Activated CD4-positive, alpha-beta memory T cell treated with anti-CD3 and anti-CD28 coated beads for 36 hours (primary cell): ENCODE measurements around the gene MARCHF10. TPM values are rescaled to one million over a fixed set of nuclear protein-coding genes. Genes with fewer than 3 reads are reported as not detected.

Experiments
- CTCF ChIA-PET: fragments of 350-600 bp; sonication (Branson Sonifier 250); formaldehyde crosslinking; loops from one replicate; lab custom pipeline; 2021; ENCODE audit warnings: antibody characterized with exemption, inconsistent platforms; lab: Charles Lee
- POLR2A ChIA-PET: fragments of 350-600 bp; sonication (Branson Sonifier 250); formaldehyde crosslinking; loops from one replicate; lab custom pipeline; 2021; ENCODE audit warnings: antibody characterized with exemption; lab: Charles Lee
- DNase-seq: peaks from one replicate; pipeline ENCODE4 v3.0.0-alpha.2; 2020
- H3K27ac Mint-ChIP-seq: one replicate; pipeline ENCODE4 v1.8.0; 2021; ENCODE audit warnings: mixed read lengths
- H3K27me3 Mint-ChIP-seq: one replicate; pipeline ENCODE4 v1.8.0; 2021; ENCODE audit warnings: mixed read lengths
- H3K36me3 Mint-ChIP-seq: one replicate; pipeline ENCODE4 v1.8.0; 2021; ENCODE audit warnings: mixed read lengths
- H3K4me1 Mint-ChIP-seq: one replicate; pipeline ENCODE4 v1.8.0; 2021; ENCODE audit warnings: low read depth, mixed read lengths
- H3K4me3 Mint-ChIP-seq: one replicate; pipeline ENCODE4 v1.8.0; 2021; ENCODE audit warnings: mild to moderate bottlenecking, mixed read lengths
- H3K9me3 Mint-ChIP-seq: one replicate; pipeline ENCODE4 v1.8.0; 2021; ENCODE audit warnings: mixed read lengths
- intact Hi-C: fragments of 100-400 bp; cut with micrococcal nuclease; formaldehyde crosslinking; loops from one replicate; pipeline ENCODE4 v1.15.1; 2023
- total RNA-seq, 2 experiments: library from RNA; stranded (reverse); gene quantifications; one replicate each; pipeline ENCODE4 v1.2.3, GENCODE V29; 2021

The MARCHF10 gene
- total RNA-seq, 2 experiments from 2014 or later = not detected

- H3K27ac Mint-ChIP-seq = no peak overlapping the region
- no peaks in the 10 kb centered on the region for H3K36me3 Mint-ChIP-seq
- no peak for DNase-seq
- H3K4me3 Mint-ChIP-seq = no peak overlapping the region
- intact Hi-C loops = no loop called here
- CTCF ChIA-PET = no interaction called here
- no peaks in the 10 kb centered on the region for H3K4me1 Mint-ChIP-seq
- H3K9me3 Mint-ChIP-seq = no peaks in the 10 kb centered on the region
- peaks cover 8% of the 10 kb centered on the region for H3K27me3 Mint-ChIP-seq
- POLR2A ChIA-PET = no interaction called here
These were observed 52.8 kb downstream of the MARCHF10 start for GRCh38 chr17:62755141-62755851.

GRCh38 chr17:62754631-62755030 is 53.5 kb downstream of the MARCHF10 start:
- H3K27ac Mint-ChIP-seq = no peak overlapping the region
- H3K27me3 Mint-ChIP-seq = peaks cover 3% of the 10 kb centered on the region
- DNase-seq = no peak
- intact Hi-C loops = no loop called here
- no peaks in the 10 kb centered on the region for H3K36me3 Mint-ChIP-seq
- no peak overlapping the region for H3K4me3 Mint-ChIP-seq
- no peaks in the 10 kb centered on the region for H3K9me3 Mint-ChIP-seq
- ChIA-PET CTCF (no interaction called here), POLR2A (no interaction called here)
- no peaks in the 10 kb centered on the region for H3K4me1 Mint-ChIP-seq

GRCh38 chr17:62753562-62753961 is 54.6 kb downstream of the MARCHF10 start:
- Mint-ChIP-seq H3K27ac (no peak overlapping the region), H3K27me3 (peaks cover 3% of the 10 kb centered on the region), H3K9me3 (no peaks in the 10 kb centered on the region), H3K4me1 (no peaks in the 10 kb centered on the region), H3K36me3 (no peaks in the 10 kb centered on the region), H3K4me3 (no peak overlapping the region)
- ChIA-PET CTCF (interaction anchor here (0.6 kb wide), 1 partner anchor 26 kb away, joined by 3 read pairs; no protein-coding TSS in a partner anchor), POLR2A (no interaction called here)
- DNase-seq = no peak
- intact Hi-C loops = no loop called here

- no peaks in the 10 kb centered on the region for H3K36me3 Mint-ChIP-seq
- H3K9me3 Mint-ChIP-seq = no peaks in the 10 kb centered on the region
- H3K27ac Mint-ChIP-seq = no peak overlapping the region
- no peak overlapping the region for H3K4me3 Mint-ChIP-seq
- ChIA-PET POLR2A (no interaction called here), CTCF (interaction anchor here (0.5 kb wide), 1 partner anchor 492 kb away, joined by 3 read pairs; no protein-coding TSS in a partner anchor)
- H3K4me1 Mint-ChIP-seq = no peaks in the 10 kb centered on the region
- DNase-seq = no peak
- peaks cover 3% of the 10 kb centered on the region for H3K27me3 Mint-ChIP-seq
- intact Hi-C loops = no loop called here
These were observed 56.9 kb downstream of the MARCHF10 start for GRCh38 chr17:62751060-62751691.

GRCh38 chr17:62750631-62751051 is 57.5 kb downstream of the MARCHF10 start:
- Mint-ChIP-seq H3K4me3 (no peak overlapping the region), H3K27me3 (peaks cover 6% of the 10 kb centered on the region), H3K27ac (no peak overlapping the region), H3K9me3 (no peaks in the 10 kb centered on the region), H3K4me1 (no peaks in the 10 kb centered on the region), H3K36me3 (no peaks in the 10 kb centered on the region)
- ChIA-PET POLR2A (no interaction called here), CTCF (no interaction called here)
- intact Hi-C loops = no loop called here
- DNase-seq = no peak

- no peaks in the 10 kb centered on the region for H3K4me1 Mint-ChIP-seq
- no peak for DNase-seq
- no peak overlapping the region for H3K4me3 Mint-ChIP-seq
- intact Hi-C loops = no loop called here
- H3K36me3 Mint-ChIP-seq = no peaks in the 10 kb centered on the region
- H3K9me3 Mint-ChIP-seq = no peaks in the 10 kb centered on the region
- ChIA-PET CTCF (no interaction called here), POLR2A (no interaction called here)
- no peak overlapping the region for H3K27ac Mint-ChIP-seq
- peaks cover 9% of the 10 kb centered on the region for H3K27me3 Mint-ChIP-seq
These were observed 58.2 kb downstream of the MARCHF10 start for GRCh38 chr17:62749926-62750325.

- intact Hi-C loops = no loop called here
- no peak overlapping the region for H3K27ac Mint-ChIP-seq
- no peaks in the 10 kb centered on the region for H3K36me3 Mint-ChIP-seq
- no peak overlapping the region for H3K4me3 Mint-ChIP-seq
- POLR2A ChIA-PET = no interaction called here
- CTCF ChIA-PET = no interaction called here
- DNase-seq = no peak
- H3K27me3 Mint-ChIP-seq = peaks cover 17% of the 10 kb centered on the region
- H3K4me1 Mint-ChIP-seq = no peaks in the 10 kb centered on the region
- H3K9me3 Mint-ChIP-seq = no peaks in the 10 kb centered on the region
These were observed 61.2 kb downstream of the MARCHF10 start for GRCh38 chr17:62746941-62747340.

- Mint-ChIP-seq H3K4me3 (no peak overlapping the region), H3K9me3 (no peaks in the 10 kb centered on the region), H3K4me1 (peaks cover 3% of the 10 kb centered on the region), H3K27ac (no peak overlapping the region), H3K36me3 (no peaks in the 10 kb centered on the region), H3K27me3 (peaks cover 19% of the 10 kb centered on the region)
- ChIA-PET POLR2A (no interaction called here), CTCF (no interaction called here)
- intact Hi-C loops = no loop called here
- no peak for DNase-seq
These were observed 62.3 kb downstream of the MARCHF10 start for GRCh38 chr17:62745806-62746205.

- intact Hi-C loops = no loop called here
- CTCF ChIA-PET = no interaction called here
- Mint-ChIP-seq H3K36me3 (no peaks in the 10 kb centered on the region), H3K4me3 (no peak overlapping the region), H3K27ac (no peak overlapping the region), H3K4me1 (peaks cover 3% of the 10 kb centered on the region), H3K9me3 (no peaks in the 10 kb centered on the region), H3K27me3 (peaks cover 21% of the 10 kb centered on the region)
- no peak for DNase-seq
- POLR2A ChIA-PET = no interaction called here
These were observed 63.9 kb downstream of the MARCHF10 start for GRCh38 chr17:62744259-62744658.

GRCh38 chr17:62741290-62741689 is 66.8 kb downstream of the MARCHF10 start:
- Mint-ChIP-seq H3K9me3 (no peaks in the 10 kb centered on the region), H3K36me3 (no peaks in the 10 kb centered on the region), H3K27me3 (peaks cover 29% of the 10 kb centered on the region), H3K4me3 (no peak overlapping the region), H3K27ac (no peak overlapping the region), H3K4me1 (peaks cover 21% of the 10 kb centered on the region)
- DNase-seq = no peak
- ChIA-PET CTCF (no interaction called here), POLR2A (no interaction called here)
- intact Hi-C loops = no loop called here

- Mint-ChIP-seq H3K9me3 (no peaks in the 10 kb centered on the region), H3K4me1 (peaks cover 21% of the 10 kb centered on the region), H3K36me3 (no peaks in the 10 kb centered on the region), H3K4me3 (no peak overlapping the region), H3K27me3 (peaks cover 32% of the 10 kb centered on the region), H3K27ac (no peak overlapping the region)
- DNase-seq = no peak
- POLR2A ChIA-PET = interaction anchor here (0.6 kb wide), 1 partner anchor 1552 kb away, joined by 3 read pairs; no protein-coding TSS in a partner anchor
- intact Hi-C loops = loop anchor here (5.0 kb wide), 1 partner anchor 88 kb away; no protein-coding TSS in a partner anchor
- CTCF ChIA-PET = interaction anchor here (1.3 kb wide), 1 partner anchor 667 kb away, joined by 4 read pairs; no protein-coding TSS in a partner anchor
These were observed 68.3 kb downstream of the MARCHF10 start for GRCh38 chr17:62739645-62740388.

- ChIA-PET CTCF (interaction anchor here (0.6 to 1.6 kb wide), 3 partner anchors 17 to 227 kb away, joined by 3 to 4 read pairs (median 4); no protein-coding TSS in a partner anchor), POLR2A (interaction anchor here (1.3 to 1.7 kb wide), 2 partner anchors 13 to 16 kb away, joined by 11 to 12 read pairs; no protein-coding TSS in a partner anchor)
- Mint-ChIP-seq H3K4me1 (peaks cover 21% of the 10 kb centered on the region), H3K27me3 (peaks cover 33% of the 10 kb centered on the region), H3K4me3 (no peak overlapping the region), H3K36me3 (no peaks in the 10 kb centered on the region), H3K9me3 (no peaks in the 10 kb centered on the region), H3K27ac (no peak overlapping the region)
- intact Hi-C loops = loop anchor here (5.0 kb wide), 1 partner anchor 86 kb away; no protein-coding TSS in a partner anchor
- DNase-seq = no peak
These were observed 69.8 kb downstream of the MARCHF10 start for GRCh38 chr17:62738281-62738680.
